Measurements from ENCODE around the gene BLOC1S4.

DNA sequence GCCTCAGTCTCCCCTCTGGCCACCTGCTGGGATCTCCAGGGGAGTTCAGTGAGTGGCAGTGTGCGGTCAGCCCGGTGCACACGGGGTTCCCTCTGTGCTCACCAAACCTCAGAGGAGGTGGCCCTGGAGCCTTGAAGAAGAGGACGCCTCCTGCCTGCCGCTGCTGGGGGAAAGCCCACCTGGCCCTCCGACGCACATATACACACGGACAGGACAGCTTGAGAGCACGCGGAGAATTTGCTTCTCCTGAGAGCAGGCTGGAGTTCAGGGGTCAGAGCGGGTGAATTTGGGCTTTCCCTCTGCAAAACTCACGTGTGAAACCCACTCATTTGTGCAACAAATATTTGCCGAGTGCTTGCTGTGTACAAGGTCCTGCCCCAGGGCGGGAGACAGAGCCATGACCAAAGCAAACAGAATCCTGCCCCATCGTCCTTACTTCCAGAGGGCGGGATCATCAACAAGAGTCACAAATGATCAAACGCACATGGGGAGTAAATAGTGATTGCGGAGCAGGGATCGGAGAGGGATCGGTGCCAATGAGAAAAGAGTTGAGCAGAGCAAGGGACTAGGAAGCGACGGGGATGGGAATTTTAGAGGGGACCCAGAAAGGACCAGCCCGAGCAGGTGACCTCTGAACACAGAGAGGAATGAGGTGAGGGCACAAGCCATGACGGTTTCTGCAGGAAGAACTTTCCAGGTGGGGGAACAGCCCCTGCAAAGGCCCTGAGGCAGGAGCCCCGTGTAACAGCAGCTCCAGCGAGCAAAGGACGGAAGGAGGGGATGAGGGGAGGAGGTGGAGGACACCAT, 17.6 kb downstream of the BLOC1S4 start:
- TF ChIP-seq POLR2AphosphoS5 (IDR thresholded peaks at IDR 0.05; ENCODE audit: borderline replicate concordance, low read depth, low read length) = no peak
- no peak for TF ChIP-seq EZH2 (IDR thresholded peaks at IDR 0.05)

Measured in SK-N-MC (cell line).